IPS DF 19.7 (cell line): Measurements from ENCODE around the gene H6PD.

Experiments used
- DNase-seq: peaks from one replicate; pipeline ENCODE4 v3.0.0-alpha.2; 2013; ENCODE audit warnings: low read depth, low spot score

H6PD gene

DNA sequence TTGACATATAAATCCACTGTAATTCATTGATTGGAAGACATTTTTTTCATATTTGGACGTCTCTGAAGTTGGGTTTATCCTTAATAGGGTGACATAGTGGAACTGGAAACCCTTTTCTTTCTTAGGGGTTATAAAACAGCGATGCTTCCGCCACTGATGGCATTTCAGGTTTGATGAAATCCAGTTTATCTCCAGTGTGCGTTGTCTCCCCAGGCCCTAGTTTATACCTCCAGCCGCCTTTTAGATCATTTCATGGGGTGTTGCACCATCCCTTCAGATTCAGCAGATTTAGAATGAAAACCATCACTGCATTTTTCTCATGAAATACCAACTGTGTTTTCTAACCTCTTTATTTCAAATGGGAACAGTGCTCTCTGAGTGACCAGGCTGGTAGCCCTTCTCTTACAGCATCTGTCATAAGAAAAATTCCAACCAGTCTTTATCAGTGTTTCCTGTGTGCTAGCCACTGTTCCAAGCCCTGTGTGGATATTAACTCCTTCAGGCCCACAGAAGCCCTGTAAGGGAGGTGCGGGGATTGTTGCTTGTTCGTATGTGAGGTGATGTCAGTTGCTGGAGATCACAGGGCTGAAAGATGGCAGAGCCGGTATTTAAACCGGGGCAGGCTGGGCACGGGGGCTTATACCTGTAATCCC is 19.0 kb downstream of the H6PD start:
- no peak for DNase-seq

DNA sequence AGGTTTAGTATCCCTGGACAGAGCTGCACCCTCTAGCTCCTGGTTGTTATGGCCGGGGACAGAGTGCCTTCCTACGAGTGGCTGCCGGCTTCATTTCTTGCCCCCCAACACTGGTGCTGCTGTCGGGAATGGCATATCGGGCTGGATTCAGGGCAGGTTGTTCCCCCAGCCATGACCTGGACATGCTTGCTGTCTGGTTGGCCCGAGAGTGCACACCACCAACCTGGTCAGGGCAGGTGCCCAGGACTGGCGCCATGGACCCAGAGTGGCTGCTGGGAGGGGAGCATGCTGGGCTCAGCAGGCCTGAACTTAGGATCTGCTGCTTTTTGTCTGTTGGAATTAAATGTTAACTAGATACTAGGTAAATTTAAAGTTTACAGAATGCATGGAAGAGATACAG is 21.8 kb downstream of the H6PD start:
- DNase-seq: no peak

DNA sequence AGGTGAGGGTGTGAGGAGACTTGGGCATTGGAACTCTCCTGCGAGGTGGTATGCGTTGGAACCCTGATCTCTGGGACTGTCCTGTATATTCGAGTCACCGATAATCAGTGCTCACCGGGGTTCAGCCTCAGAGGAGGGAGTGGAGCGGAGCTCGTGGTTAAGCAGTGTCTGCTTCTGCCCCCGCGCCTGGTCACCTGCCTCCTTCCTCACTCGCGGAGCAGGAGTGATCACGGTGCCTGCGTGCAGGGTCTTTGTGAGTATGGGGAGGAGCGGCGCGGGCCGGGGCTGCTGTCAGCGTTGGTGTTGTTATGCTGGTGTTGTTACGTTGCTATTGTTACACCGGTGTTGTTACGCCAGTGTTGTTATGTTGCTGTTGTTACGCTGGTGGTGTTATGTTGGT is 23.3 kb downstream of the H6PD start:
- no peak for DNase-seq

DNA sequence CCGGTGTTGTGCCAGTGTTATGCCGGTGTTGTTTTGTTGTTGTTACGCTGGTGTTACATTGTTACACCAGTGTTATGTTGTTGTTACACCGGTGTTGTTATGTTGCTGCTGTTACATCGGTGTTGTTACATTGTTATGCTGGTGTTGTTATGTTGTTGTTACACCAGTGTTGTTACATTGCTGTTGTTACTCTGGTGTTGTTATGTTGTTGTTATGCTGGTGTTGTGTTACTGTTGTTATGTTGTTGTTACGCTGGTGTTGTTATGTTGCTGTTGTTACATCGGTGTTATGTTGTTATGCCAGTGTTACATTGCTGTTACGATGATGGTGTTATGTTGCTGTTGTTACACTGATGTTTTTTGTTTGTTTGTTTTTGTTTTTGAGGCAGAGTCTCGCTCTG is 24.1 kb downstream of the H6PD start:
- no peak for DNase-seq

GRCh38 chr1:9260059-9260766 is 25.6 kb downstream of the H6PD start:
- no peak for DNase-seq

- no peak for DNase-seq
These were observed 26.9 kb downstream of the H6PD start for GRCh38 chr1:9261496-9261895.

DNA sequence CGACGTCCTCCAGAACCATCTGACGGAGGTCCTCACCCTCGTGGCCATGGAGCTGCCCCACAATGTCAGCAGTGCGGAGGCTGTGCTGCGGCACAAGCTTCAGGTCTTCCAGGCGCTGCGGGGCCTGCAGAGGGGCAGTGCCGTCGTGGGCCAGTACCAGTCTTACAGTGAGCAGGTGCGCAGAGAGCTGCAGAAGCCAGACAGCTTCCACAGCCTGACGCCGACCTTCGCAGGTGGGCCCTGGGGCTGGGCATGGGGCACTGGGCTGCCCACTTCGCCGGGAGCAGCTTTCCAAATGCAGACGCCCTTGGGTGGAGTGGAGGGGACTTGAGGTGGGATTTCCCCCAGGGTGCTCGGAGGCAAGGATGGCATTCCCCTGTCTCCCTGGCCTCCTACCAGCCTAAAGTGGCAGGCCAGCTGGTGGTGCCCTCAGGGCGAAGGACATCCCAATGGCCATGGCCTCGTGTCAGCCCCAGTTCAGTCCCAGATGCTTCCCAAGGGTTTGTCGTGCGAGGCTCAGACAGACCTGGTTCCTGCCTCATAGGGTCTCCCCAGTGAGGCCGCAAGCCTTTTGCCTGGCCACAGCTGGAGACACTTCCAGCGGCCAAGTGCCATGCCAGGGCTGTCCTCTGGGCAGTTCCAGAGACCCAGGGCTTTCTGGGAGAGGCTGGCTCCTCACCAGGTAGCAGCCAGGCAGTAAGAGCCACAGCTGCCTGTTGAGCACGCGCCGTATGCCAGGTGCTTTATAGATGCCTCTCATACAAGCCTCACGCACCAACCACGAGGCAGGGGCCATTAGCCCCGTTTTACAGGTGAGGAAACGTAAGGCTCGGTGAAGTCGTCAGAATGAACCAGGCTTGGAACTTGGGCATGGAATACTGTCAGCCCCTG is 27.8 kb downstream of the H6PD start:
- no peak for DNase-seq

- no peak for DNase-seq
These were observed 28.8 kb downstream of the H6PD start for GRCh38 chr1:9263276-9263855.

GRCh38 chr1:9263984-9264872 is 29.7 kb downstream of the H6PD start:
- no peak for DNase-seq

- DNase-seq: no peak
These were observed 30.5 kb downstream of the H6PD start for GRCh38 chr1:9265037-9265436.

DNA sequence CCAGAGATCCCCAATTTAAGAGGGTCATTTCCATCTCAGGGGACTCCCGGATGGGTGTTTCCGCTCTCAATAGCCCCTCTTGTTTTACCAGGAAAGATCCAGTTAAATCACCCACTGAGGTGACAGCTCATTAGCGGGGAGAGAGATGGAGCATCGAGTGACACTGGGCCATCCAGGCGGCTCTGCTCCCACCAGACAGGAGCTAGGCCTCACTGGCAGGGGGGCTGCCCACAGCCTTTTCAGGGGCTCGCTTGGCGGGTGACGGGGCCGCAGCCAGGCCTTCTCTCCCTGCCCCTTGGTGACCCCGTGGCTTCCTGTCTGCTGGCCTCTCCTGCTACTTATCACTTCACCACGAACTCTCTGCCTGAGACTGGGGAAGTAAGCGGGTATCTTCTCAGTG is 31.4 kb downstream of the H6PD start:
- no peak for DNase-seq

DNA sequence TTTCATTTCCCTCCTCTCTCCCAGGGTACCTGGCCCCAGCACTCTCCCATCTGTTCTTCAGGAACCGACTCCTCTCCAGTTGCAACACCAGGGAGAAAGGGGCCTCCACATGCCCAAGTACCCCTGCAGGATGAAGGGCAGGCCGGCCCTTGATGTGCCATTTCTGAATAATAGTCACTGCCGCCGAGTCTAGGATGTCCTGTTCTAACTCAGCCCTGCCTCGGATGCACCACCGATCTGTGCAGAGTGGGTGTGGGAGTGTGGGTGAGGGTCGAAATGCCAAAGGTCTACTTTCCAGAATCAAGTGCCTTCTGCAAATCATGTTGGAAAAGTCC is 32.7 kb downstream of the H6PD start:
- DNase-seq: no peak

GRCh38 chr1:9267827-9268581 is 33.4 kb downstream of the H6PD start:
- DNase-seq: no peak

DNA sequence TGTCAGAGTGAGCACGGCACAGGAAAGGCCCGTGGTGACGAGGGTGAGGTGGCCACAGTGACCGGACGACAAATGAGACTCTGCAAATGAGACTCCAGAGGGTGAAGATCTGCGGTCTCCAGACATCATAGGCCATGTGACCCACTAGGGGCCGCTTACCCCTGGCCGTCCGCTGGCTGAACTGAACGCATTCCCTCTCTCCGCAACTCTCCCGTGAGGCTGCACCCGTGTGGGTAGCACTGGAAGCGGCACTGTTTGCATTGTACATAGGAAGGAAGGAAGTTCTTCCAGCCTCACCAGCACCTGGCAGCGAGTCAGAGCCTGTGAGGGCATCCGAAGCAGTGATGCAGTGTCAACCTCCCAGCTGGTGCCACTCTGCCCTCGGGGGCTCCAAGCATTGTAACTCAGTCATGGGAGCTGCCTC is 34.5 kb downstream of the H6PD start:
- no peak for DNase-seq

DNA sequence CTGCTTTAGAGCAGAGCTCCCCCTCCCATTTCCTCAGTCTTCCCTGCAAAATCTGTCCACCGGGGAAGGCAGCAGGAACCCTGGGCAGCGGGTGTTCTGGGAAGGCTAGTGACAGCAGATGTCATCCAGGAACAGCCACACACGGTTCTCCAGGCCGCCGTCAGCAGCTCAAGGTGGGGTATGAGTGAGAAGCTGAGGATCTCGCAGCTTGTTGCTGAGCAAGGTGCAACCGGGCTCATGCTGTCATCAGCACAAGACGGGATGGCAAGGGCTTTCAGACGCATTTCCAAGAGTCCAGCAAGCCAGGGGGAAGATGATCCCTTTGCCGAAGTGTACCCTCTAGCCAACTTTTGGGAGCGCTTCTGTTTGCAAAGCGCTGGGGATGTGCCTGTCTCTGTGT is 35.1 kb downstream of the H6PD start:
- DNase-seq: no peak

DNA sequence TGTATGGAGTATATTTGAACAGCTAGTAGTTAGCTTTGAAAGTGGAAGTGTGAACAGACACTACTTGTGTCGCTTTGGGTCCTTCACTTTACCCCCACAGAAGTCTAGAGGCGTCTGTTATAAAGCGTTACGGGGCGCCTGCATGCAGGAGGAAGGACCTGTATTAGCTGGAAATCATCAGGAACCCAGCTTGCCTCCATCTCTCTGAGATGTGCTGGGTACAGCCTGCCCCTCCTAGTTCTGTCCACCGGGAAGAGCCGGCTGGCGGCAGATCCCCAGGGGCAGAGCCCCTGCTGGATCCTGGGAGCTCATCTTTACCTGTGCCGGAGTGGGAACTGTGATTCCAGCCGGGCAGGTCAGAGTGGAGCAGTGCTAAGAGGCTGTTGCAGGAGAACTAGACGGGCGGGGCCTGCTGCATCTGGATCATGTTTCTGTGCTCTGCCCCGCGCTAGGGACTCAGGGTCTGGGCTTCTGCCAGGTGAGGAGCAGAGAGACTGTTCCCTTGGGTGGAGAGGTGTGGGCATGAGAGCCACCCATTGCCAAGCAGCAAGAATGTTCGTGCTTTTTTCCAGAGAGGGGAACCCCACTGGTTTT is 35.8 kb downstream of the H6PD start:
- DNase-seq: no peak

DNA sequence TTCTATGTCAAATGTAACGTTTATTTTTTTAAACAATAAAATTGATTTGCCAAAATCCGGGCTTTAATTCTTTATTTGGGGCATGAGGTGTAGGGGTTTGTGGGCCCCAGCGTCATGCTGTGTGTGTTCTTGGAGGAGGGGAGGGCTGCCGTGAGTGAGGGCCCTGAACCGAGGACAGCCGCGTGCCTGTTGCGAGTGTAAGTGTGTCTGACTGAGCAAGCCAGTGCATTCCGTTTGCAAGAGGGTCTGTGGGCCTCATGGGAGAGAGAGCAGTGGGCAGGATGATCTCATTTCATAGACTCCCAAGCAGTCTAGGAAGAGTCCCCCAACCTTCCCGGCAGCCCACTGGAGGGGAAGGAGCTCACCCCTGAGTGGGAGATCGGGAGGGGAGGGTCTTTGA is 36.7 kb downstream of the H6PD start:
- DNase-seq: no peak

- DNase-seq: no peak
These were observed 37.5 kb downstream of the H6PD start for GRCh38 chr1:9271861-9272595.

- DNase-seq: no peak
These were observed 38.6 kb downstream of the H6PD start for GRCh38 chr1:9273177-9273576.

DNA sequence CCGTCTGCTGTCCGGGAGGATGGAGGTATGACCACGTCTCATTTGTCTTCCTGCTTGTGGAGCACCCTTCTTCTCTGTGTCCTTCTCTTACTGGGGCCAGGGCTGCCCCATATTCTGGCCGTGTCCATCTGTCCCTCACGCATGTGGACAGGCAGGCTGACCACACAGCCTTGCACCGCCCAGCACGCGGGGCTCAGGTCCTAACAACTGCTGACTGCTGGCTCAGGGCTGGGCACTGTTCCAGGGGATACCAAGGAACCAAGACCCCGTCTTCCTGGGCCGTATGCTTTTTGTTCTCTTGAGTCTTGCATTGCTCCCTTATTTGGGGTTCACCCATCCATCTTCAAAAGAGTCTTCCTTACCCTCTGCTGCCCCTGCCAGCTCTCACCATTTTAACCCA is 40.6 kb downstream of the H6PD start:
- no peak for DNase-seq
